ENCODE measurements around the gene DES.

DNA sequence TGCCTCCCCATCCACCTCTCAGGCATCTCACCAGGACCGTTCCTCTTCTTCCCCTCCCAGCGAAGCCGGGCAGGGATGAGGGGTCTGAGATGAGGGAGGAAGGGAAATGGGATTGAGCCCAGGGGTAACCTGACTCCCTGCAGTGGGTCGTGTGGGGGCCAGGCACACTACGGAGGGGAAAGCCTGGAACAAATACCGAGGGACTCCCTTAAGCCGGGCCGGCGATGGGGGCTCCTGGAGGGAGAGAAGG is 16.2 kb downstream of the DES start:
- TF ChIP-seq EZH2 (IDR thresholded peaks at IDR 0.05; ENCODE audit: low read depth, unreplicated experiment) (no peak), STAT1 (IDR thresholded peaks at IDR 0.05; ENCODE audit: unreplicated experiment) (no peak), POLR2AphosphoS5 (IDR thresholded peaks at IDR 0.05; ENCODE audit: low read depth) (no peak), JUNB (IDR thresholded peaks at IDR 0.05; ENCODE audit: unreplicated experiment) (no peak), CREB1 (CRISPR knock-in tag; IDR thresholded peaks at IDR 0.05; ENCODE audit: low read depth) (no peak; the same call in 1 of the 2 replicates), ZNF331 (CRISPR knock-in tag; IDR thresholded peaks at IDR 0.05; ENCODE audit: low read depth) (no peak)
- TF ChIP-seq, protein P1, sequence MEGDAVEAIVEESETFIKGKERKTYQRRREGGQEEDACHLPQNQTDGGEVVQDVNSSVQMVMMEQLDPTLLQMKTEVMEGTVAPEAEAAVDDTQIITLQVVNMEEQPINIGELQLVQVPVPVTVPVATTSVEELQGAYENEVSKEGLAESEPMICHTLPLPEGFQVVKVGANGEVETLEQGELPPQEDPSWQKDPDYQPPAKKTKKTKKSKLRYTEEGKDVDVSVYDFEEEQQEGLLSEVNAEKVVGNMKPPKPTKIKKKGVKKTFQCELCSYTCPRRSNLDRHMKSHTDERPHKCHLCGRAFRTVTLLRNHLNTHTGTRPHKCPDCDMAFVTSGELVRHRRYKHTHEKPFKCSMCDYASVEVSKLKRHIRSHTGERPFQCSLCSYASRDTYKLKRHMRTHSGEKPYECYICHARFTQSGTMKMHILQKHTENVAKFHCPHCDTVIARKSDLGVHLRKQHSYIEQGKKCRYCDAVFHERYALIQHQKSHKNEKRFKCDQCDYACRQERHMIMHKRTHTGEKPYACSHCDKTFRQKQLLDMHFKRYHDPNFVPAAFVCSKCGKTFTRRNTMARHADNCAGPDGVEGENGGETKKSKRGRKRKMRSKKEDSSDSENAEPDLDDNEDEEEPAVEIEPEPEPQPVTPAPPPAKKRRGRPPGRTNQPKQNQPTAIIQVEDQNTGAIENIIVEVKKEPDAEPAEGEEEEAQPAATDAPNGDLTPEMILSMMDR (conservative IDR thresholded peaks at IDR 0.05; ENCODE audit: low read depth in 2 of 2): no peak
- TF ChIP-seq, protein P2, sequence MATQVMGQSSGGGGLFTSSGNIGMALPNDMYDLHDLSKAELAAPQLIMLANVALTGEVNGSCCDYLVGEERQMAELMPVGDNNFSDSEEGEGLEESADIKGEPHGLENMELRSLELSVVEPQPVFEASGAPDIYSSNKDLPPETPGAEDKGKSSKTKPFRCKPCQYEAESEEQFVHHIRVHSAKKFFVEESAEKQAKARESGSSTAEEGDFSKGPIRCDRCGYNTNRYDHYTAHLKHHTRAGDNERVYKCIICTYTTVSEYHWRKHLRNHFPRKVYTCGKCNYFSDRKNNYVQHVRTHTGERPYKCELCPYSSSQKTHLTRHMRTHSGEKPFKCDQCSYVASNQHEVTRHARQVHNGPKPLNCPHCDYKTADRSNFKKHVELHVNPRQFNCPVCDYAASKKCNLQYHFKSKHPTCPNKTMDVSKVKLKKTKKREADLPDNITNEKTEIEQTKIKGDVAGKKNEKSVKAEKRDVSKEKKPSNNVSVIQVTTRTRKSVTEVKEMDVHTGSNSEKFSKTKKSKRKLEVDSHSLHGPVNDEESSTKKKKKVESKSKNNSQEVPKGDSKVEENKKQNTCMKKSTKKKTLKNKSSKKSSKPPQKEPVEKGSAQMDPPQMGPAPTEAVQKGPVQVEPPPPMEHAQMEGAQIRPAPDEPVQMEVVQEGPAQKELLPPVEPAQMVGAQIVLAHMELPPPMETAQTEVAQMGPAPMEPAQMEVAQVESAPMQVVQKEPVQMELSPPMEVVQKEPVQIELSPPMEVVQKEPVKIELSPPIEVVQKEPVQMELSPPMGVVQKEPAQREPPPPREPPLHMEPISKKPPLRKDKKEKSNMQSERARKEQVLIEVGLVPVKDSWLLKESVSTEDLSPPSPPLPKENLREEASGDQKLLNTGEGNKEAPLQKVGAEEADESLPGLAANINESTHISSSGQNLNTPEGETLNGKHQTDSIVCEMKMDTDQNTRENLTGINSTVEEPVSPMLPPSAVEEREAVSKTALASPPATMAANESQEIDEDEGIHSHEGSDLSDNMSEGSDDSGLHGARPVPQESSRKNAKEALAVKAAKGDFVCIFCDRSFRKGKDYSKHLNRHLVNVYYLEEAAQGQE (IDR thresholded peaks at IDR 0.05; ENCODE audit: unreplicated experiment): no peak
